KG1 (cell line): Measurements from ENCODE around the gene POLR1E.
"Not testable (repeated sequence)": the region's sequence is repeated elsewhere in the genome, so short reads cannot be mapped to it uniquely, and the experiment has no call there.

ENCODE experiments used
- DNase-seq: peaks from one replicate; lab custom pipeline; 2025; lab: John Stamatoyannopoulos, UW

POLR1E gene

GRCh38 chr9:37504605-37505004 lies 18.9 kb downstream of the POLR1E start:
- no peak for DNase-seq

- no peak for DNase-seq
Observed at GRCh38 chr9:37507566-37508134, 21.9 kb downstream of the POLR1E start.

- no peak for DNase-seq
Observed at GRCh38 chr9:37508135-37508833, 22.5 kb downstream of the POLR1E start.

GRCh38 chr9:37508834-37509206 lies 23.1 kb downstream of the POLR1E start:
- DNase-seq: no peak

- DNase-seq: no peak
Observed at GRCh38 chr9:37509536-37509935, 23.8 kb downstream of the POLR1E start.

DNA sequence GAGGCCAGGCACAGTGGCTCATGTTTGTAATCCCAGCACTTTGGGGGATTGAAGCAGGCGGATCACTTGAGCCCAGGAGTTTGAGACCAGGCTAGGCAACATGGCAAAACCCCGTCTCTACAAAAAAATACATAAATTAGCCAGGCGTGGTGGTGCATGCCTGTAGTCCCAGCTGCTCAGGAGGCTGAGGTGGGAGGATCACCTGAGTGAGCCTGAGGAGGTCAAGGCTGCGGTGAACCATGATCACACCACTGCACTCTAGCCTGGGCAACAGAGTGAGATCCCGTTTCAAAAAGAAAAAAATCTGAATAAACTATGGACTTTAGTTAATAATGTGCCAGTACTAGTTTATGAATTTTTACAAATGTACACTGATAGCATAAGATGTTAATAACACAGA lies 24.3 kb downstream of the POLR1E start:
- DNase-seq: not testable (repeated sequence)

DNA sequence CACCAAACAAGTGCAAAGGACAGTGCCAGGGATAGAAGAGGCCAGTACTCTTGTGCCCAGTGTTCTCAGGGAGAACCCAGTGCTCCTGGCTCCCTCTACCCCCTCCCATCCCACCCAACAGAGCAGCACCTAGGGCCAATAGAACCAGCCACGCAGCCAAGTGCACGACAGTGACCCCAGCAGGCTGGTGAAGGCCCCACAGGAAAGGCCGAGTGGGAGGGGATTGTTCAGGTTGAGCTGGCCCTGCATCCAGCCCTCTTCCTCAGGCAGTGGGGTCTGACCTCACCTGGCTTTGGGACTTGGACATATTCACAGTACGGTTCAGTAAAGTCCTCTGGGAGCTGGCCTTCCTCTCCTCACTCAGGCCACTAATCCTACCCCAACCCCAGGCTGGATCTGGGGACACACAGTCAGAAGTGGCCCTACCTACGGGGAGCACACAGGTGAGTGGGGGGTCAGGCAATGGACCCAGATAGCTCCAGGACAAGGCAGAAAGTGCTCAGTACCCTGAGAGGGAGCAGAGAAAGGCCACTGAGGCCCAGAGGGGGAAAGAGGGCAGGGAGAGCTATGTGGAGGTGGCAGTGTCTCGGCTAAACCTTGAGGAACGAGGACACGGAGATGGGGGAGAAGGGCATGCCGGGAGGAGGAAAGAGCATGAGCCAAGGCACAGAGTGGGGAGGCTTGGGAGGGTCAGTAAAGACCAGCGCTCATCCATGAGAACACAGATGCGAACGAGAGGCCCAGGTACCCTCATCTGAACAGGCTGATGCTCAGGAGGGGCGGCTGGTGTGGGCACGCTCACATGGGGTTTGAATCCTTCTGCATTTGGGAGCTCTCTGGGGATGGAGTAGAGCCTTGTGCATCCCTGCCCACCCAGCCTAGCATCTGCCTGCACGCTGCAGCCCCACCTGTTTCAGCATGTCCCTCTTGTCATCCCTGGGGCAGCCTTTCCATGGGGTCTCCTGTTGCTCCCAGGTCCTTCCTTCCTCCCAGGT lies 25.6 kb downstream of the POLR1E start:
- no peak for DNase-seq

DNA sequence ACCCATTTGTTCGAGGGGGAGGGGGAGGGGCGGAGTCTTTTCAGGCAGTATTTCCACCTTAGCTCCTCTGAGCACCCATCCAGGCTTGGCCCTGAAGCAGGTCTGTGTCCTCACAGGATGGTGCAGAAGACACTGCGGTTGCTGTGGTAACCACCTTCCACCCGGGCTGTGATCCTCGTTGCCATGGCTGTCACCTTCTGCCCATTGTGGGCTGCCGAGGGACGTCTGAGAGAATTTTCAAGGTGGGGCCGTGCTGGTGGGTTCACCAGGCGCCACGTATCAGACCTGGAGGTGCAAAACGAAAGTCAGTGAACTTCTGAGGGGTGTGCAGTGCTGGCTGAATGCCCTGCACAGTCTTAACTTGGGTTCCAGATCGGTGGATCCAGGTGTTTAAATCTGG lies 26.7 kb downstream of the POLR1E start:
- DNase-seq: no peak

DNA sequence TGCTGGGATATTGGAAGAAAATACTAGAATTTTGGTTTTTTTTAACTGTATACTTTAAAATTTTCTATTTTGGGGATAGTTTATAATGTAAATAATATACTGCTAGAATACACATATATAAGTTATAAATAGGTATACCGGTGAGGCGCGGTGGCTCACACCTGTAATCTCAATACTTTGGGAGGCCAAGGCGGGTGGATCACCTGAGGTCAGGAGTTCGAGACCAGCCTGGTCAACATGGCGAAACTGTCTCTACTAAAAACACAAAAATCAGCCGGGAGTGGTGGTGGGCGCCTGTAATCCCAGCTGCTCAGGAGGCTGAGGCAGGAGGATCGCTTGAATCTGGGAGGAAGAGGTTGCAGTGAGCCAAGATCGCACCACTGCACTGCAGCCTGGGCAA lies 28.7 kb downstream of the POLR1E start:
- DNase-seq: not testable (repeated sequence)

DNA sequence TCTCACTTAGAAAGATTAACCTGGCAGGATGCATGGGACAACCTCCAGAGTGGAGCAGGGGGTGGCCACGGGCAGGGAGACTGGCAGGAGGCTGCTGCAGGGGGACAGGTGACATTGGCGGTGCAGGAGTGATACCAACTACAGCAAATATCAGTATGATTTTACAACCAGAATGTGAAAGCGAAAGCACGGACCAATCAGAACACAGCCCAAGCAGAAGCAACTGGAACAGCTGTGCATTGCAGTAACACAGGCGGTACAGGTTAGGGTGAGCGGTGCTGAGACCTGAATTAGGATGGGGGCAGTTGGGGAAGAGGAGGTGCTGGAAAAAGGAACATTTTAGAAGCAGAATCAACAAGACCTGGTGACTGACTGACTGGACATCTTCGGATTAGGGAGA lies 29.3 kb downstream of the POLR1E start:
- DNase-seq: no peak

- DNase-seq: no peak
Observed at GRCh38 chr9:37515620-37516258, 30.0 kb downstream of the POLR1E start.

DNA sequence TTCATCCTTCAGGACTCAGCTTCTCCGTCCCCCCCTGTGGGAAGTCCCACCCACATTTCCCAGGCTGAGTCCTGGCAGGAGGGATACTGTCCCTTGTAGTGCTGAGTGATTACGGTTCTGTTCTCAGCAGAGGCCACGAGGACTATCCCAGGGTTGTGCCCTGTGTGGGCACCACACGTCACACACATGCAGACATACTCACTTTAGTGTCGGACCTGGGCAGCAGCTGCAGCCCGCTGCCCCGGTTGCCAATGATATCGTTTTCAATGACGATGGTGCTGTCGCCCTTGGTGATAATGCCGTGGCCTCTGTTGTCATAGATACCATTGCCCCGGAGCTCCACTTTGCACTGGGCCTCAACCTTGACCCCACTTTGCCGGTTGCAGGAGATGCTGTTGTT lies 32.2 kb downstream of the POLR1E start:
- DNase-seq: no peak

- no peak for DNase-seq
Observed at GRCh38 chr9:37520641-37521040, 34.9 kb downstream of the POLR1E start.

DNA sequence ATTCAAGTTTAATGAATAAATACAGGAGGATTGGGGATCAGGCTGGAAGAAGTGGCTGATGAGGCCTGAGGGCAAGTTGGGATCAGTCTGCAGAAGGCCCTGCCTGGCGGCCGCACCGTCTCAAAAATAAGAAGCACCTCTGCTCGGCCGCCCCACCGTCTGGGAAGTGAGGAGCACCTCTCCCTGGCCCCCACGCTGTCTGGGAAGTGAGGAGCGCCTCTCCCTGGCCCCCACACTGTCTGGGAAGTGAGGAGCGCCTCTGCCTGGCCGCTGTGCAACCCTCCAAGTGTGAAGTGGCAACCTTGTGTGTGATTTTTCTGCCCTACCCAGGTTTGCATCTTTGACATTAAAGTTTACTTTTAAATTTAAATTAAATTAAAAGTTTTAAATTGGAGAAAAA lies 35.4 kb downstream of the POLR1E start:
- no peak for DNase-seq

GRCh38 chr9:37522971-37523370 lies 37.2 kb downstream of the POLR1E start:
- DNase-seq: no peak

DNA sequence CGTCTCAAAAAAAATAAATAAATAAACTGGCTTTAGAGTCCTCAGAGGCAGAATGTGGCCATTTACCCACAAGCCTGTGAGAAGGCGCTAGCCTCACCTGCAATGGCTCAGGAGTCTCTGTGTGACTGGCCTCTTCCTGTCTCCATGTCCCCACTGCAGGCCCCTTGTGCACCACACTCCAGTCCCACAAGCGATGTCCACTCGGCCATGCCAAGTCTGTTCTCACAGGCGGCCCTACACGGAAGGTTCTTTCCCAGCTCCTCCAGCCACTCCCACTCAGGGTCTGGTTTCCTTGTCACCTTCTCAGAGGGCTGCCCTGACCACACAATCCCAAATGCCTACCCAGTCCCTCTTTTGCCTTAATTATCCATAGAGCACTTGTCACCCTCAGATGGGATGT lies 38.2 kb downstream of the POLR1E start:
- no peak for DNase-seq

DNA sequence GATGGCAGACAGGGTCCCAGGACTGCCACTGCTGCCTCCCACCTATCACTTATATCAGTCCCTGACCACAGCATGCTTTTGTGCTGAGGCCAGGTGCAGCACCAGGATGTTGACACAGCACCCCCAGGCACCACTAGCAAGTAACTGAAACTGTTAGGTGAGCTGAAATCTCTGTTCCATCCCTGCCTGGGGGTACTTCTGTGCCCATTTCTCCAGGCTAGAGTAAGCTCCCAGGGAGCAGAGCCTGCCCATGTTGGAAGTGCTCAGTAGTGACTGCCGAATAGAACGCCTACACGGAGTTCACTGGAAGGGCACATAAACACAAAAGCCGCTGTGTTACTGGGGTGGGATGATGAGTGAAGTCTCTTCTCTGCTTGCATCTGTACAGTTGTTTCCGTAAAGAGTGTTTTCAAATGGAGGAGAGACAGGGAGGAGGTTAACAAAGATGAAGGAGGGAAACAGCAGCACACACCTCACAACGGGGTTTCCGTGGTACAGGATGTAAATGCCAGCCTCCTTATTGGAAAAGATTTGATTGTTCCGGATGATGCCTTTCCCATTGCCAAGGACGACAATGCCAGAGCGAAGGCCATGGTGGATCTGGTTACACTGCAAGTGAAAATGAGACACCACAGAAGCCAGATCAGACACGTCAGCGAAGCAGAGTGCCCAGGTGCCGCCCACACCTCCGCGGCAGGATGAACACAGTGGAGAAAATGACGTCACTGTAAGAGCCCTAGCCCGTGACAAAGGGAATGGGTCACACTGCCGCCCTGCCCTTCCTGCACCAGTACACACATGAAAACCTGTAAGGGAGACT lies 43.1 kb downstream of the POLR1E start:
- no peak for DNase-seq

- DNase-seq: no peak
Observed at GRCh38 chr9:37531699-37532098, 46.0 kb downstream of the POLR1E start.

GRCh38 chr9:37534412-37534811 lies 48.7 kb downstream of the POLR1E start:
- no peak for DNase-seq

- no peak for DNase-seq
Observed at GRCh38 chr9:37534901-37535300, 49.2 kb downstream of the POLR1E start.

GRCh38 chr9:37538099-37538498 lies 52.4 kb downstream of the POLR1E start:
- DNase-seq: no peak

- DNase-seq: no peak
Observed at GRCh38 chr9:37539634-37540033, 53.9 kb downstream of the POLR1E start.
